Skeletal muscle satellite cell (primary cell): Measurements from ENCODE around the gene RIOK1.

Experiments
- H3K27me3 ChIP-seq: 2 replicates; pipeline ENCODE4 v1.7.0; 2013; ENCODE audit warnings: low read length; ENCODE audit not compliant: control insufficient read depth, insufficient read depth
- H3K36me3 ChIP-seq: 2 replicates; pipeline ENCODE4 v1.7.0; 2013; ENCODE audit warnings: mild to moderate bottlenecking, control low read depth, low read length; ENCODE audit not compliant: insufficient read depth
- H3K4me1 ChIP-seq: 2 replicates; pipeline ENCODE4 v1.7.0; 2013; ENCODE audit warnings: low read length; ENCODE audit not compliant: control insufficient read depth, insufficient read depth
- H3K4me2 ChIP-seq: 2 replicates; pipeline ENCODE4 v1.7.0; 2013; ENCODE audit warnings: mild to moderate bottlenecking, low read length
- H3K4me3 ChIP-seq: 2 replicates; pipeline ENCODE4 v1.7.0; 2013; ENCODE audit warnings: low read length
- H3K9ac ChIP-seq: 2 replicates; pipeline ENCODE4 v1.7.0; 2013; ENCODE audit warnings: mild to moderate bottlenecking, low read depth, low read length, moderate library complexity
- H3K9me3 ChIP-seq: replicated peaks from 2 replicates; pipeline ENCODE4 v1.7.0; 2013; ENCODE audit warnings: mild to moderate bottlenecking, control low read depth, low read length

RIOK1 gene

GRCh38 chr6:7467007-7467897 is 77.6 kb downstream of the RIOK1 start:
- Histone ChIP-seq H3K4me3 (no peak overlapping the region), H3K4me2 (no peak overlapping the region)

More at GRCh38 chr6:7467007-7467897, 77.6 kb downstream of the RIOK1 start:
- Histone ChIP-seq H3K4me1 (peaks cover 8% of the 10 kb centered on the region), H3K27me3 (no peaks in the 10 kb centered on the region), H3K36me3 (no peaks in the 10 kb centered on the region), H3K9me3 (no peaks in the 10 kb centered on the region), H3K9ac (no peak overlapping the region)
